Bronchial smooth muscle cell (primary cell): ENCODE results near the gene PCDHA3. TPM values are rescaled to one million over a fixed set of nuclear protein-coding genes. Genes with fewer than 3 reads are reported as not detected.

Source experiments
- total RNA-seq: library from RNA; depleted of rRNA; stranded (reverse); fragments of >200 nt; gene quantifications from 2 replicates; pipeline ENCODE4 v1.2.1, GENCODE V29; 2014

The PCDHA3 gene
- total RNA-seq, result 0.32 and 0.34 TPM in 2 replicates

DNA sequence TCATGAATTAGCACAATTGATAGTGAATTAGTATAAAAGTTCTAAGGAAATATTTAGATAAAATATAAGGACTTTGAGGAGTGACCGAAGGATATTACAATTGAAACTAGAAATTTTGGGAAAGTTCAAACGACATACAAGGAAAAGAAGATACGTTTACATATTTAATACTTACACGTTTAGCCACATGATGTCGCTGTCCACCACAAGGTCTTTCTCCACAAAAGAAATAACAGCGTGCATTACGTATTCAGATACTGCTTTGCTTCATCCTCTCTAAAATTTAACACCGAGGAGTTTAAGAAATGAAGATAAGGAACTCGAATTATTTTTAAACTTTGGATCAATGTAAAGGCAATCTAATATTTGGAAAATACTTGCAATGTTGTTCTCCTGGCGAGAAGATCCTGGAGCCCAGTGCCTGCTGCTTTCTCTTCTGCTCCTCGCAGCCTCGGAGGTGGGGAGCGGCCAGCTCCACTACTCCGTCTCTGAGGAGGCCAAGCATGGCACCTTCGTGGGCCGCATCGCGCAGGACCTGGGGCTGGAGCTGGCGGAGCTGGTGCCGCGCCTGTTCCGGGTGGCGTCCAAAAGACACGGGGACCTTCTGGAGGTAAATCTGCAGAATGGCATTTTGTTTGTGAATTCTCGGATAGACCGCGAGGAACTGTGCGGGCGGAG, at the start of gene PCDHA3:
Gene PCDHA3 (plus strand): TSS at position 242 of the 678 bp plus-strand sequence.

DNA sequence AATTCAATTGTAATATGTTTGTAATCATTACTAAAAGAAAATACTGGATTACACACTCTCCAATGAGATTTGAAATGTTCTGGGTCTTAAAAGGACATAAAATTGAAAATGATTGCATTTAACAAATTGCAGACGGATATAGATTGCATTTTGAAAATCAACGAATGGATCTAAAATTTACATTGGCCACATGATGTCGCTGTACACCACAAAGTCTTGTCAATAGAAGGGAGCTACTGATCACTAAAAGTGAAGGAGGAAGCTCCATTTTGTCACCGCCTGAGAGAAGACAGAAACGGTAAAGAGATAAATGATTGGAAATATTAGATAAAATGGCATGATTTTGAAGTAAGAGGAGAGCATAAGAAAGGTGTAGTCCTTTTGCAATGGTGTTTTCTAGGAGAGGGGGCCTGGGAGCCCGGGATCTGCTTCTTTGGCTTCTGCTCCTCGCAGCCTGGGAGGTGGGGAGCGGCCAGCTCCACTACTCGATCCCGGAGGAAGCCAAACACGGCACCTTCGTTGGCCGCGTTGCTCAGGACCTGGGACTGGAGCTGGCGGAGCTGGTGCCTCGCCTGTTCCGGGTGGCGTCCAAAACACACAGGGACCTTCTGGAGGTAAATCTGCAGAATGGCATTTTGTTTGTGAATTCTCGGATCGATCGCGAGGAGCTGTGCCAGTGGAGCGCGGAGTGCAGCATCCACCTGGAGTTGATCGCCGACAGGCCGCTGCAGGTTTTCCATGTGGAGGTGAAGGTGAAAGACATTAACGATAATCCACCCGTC, 14.8 kb upstream of the PCDHA3 start, which contains the start of gene PCDHA1:
Gene PCDHA1 (plus strand): TSS at position 236 of the 782 bp plus-strand sequence.

GRCh38 chr5:140794595-140795258, 6.1 kb upstream of the PCDHA3 start, which contains the start of gene PCDHA2:
Gene PCDHA2 (plus strand): TSS chr5:140794852.

GRCh38 chr5:140806834-140807775, 6.2 kb downstream of the PCDHA3 start, which contains the start of gene PCDHA4:
Gene PCDHA4 (plus strand): TSS chr5:140807068.

DNA sequence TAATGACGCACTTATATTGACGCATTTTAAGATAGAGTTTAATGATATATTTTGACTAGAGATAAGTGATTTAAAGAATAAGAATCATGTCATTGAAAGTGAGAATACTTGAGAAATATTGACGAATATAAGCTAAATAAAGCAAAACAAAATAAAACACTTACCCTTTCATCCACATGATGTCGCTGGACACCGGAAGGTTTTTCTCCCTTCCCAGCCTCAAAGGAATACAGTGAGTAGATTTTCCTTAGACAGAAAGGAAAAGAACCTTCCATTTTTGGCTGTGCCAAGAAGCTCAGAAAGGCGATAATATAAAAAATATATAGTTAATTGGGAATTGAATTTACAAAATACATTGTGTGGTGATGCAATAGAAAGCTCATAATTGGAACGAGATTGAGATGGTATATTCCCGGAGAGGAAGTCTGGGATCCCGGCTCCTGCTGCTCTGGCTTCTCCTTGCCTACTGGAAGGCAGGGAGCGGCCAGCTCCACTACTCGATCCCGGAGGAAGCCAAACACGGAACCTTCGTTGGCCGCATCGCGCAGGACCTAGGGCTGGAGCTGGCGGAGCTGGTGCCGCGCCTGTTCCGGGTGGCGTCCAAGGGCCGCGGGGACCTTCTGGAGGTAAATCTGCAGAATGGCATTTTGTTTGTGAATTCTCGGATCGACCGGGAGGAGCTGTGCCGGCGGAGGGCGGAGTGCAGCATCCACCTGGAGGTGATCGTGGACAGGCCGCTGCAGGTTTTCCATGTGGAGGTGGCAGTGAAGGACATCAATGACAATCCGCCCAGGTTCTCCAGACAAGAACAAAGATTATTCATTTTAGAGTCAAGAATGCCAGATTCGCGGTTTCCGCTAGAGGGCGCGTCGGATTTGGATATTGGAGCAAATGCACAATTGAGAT, 20.8 kb downstream of the PCDHA3 start, which contains the start of gene PCDHA5:
Gene PCDHA5 (plus strand): TSS at position 239 of the 906 bp plus-strand sequence.

GRCh38 chr5:140827704-140828361, 27.0 kb downstream of the PCDHA3 start, which contains the start of gene PCDHA6:
Gene PCDHA6 (plus strand): TSS chr5:140827960. CDS start chr5:140828092, 132 bp downstream.

GRCh38 chr5:140833993-140834392, 33.1 kb downstream of the PCDHA3 start, which contains the start of gene PCDHA7:
Gene PCDHA7 (plus strand): TSS chr5:140834269. CDS start chr5:140834384, 115 bp downstream.

DNA sequence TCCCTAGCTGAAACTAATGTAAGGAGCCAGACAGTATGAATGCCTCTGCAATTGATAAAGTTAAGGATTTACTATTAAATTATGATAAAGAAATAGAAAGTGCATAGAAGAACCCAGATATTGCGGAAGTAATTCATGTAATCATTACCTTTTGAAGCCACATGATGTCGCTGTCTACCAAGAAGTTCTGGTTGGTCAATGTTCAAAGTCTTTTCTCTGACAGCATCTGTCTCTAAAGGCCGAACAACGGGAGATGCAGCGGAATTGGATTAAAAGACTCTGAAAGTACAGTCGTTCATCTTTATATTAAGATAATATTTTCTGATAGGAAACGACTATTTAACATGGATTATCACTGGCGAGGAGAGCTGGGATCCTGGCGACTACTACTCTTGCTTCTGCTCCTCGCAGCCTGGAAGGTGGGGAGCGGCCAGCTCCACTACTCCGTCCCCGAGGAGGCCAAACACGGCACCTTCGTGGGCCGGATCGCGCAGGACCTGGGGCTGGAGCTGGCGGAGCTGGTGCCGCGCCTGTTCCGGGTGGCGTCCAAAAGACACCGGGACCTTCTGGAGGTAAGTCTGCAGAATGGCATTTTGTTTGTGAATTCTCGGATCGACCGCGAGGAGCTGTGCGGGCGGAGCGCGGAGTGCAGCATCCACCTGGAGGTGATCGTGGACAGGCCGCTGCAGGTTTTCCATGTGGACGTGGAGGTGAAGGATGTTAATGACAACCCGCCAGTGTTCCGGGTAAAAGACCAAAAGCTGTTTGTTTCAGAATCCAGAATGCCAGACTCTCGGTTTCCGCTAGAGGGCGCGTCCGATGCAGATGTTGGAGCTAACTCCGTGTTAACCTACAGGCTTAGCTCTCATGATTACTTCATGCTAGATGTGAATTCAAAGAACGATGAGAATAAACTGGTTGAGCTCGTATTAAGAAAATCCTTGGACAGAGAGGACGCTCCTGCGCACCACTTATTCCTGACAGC, 40.4 kb downstream of the PCDHA3 start, which contains the start of gene PCDHA8:
Gene PCDHA8 (plus strand): TSS at position 210 of the 985 bp plus-strand sequence. CDS start 135 bp downstream, at position 345.

GRCh38 chr5:140848139-140849102, 47.6 kb downstream of the PCDHA3 start, which contains the start of gene PCDHA9:
Gene PCDHA9 (plus strand): TSS chr5:140848382. CDS start chr5:140848496, 114 bp downstream.

Other genes starting within 250 kb of the PCDHA3 start
- 23.0 and 26.6 TPM in 2 replicates for gene SRA1, start 243.6 kb upstream of the PCDHA3 start, total RNA-seq
- 19.7 and 30.9 TPM in 2 replicates for gene APBB3, start 236.5 kb upstream of the PCDHA3 start, total RNA-seq
- gene SLC35A4, start 236.2 kb upstream of the PCDHA3 start, total RNA-seq, result 8.7 and 10.2 TPM in 2 replicates
- 0.32 TPM in 1 of 2 replicates, not detected in the other for gene CD14, start 167.9 kb upstream of the PCDHA3 start, total RNA-seq
- 6.2 and 6.8 TPM in 2 replicates for gene TMCO6, start 161.6 kb upstream of the PCDHA3 start, total RNA-seq
- 94.2 and 102 TPM in 2 replicates for gene NDUFA2, start 153.4 kb upstream of the PCDHA3 start, total RNA-seq
- 130 and 168 TPM in 2 replicates for gene IK, start 153.2 kb upstream of the PCDHA3 start, total RNA-seq
- gene WDR55, start 136.2 kb upstream of the PCDHA3 start, total RNA-seq, result 19.0 and 22.4 TPM in 2 replicates
- 0.16 and 0.17 TPM in 2 replicates for gene DND1, start 127.5 kb upstream of the PCDHA3 start, total RNA-seq
- 73.1 and 73.9 TPM in 2 replicates for gene HARS1, start 109.7 kb upstream of the PCDHA3 start, total RNA-seq
- 27.0 and 34.0 TPM in 2 replicates for gene HARS2, start 109.6 kb upstream of the PCDHA3 start, total RNA-seq
- 69.5 and 93.2 TPM in 2 replicates for gene ZMAT2, start 100.6 kb upstream of the PCDHA3 start, total RNA-seq
- under 0.01 TPM in 2 replicates for gene PCDHA1, start 14.9 kb upstream of the PCDHA3 start, total RNA-seq
- gene PCDHA2, start 6.2 kb upstream of the PCDHA3 start, total RNA-seq, result under 0.01 TPM in 1 of 2 replicates, not detected in the other
- gene PCDHA4, start 6.0 kb downstream of the PCDHA3 start, total RNA-seq, result 0.32 and 0.86 TPM in 2 replicates
- under 0.01 and 0.09 TPM in 2 replicates for gene PCDHA5, start 20.6 kb downstream of the PCDHA3 start, total RNA-seq
- 0.17 and 0.32 TPM in 2 replicates for gene PCDHA6, start 26.9 kb downstream of the PCDHA3 start, total RNA-seq
- gene PCDHA7, start 33.2 kb downstream of the PCDHA3 start, total RNA-seq, result 0.26 and 0.47 TPM in 2 replicates
- gene PCDHA8, start 40.1 kb downstream of the PCDHA3 start, total RNA-seq, result 0.16 and 0.17 TPM in 2 replicates
- 0.09 and 0.16 TPM in 2 replicates for gene PCDHA9, start 47.3 kb downstream of the PCDHA3 start, total RNA-seq
- under 0.01 and 0.26 TPM in 2 replicates for gene PCDHA10, start 54.8 kb downstream of the PCDHA3 start, total RNA-seq
- gene PCDHA11, start 67.9 kb downstream of the PCDHA3 start, total RNA-seq, result 0.09 and 0.16 TPM in 2 replicates
- under 0.01 TPM in 2 replicates for gene PCDHA12, start 74.3 kb downstream of the PCDHA3 start, total RNA-seq
- gene PCDHA13, start 81.1 kb downstream of the PCDHA3 start, total RNA-seq, result 0.09 and 0.16 TPM in 2 replicates
- under 0.01 and 0.09 TPM in 2 replicates for gene PCDHAC1, start 125.2 kb downstream of the PCDHA3 start, total RNA-seq
- under 0.01 and 0.09 TPM in 2 replicates for gene PCDHAC2, start 165.4 kb downstream of the PCDHA3 start, total RNA-seq